PC-9 (cell line): ENCODE data around the gene CNPY2.

Experiments
- CTCF ChIP-seq: fragments of 200-600 bp; sonication (generic); conservative IDR thresholded peaks from 2 replicates; pipeline ENCODE4 v1.6.1; 2017; ENCODE audit warnings: mixed run types, antibody characterized with exemption, mild to moderate bottlenecking, moderate library complexity
- EZH2 ChIP-seq: fragments of 200-600 bp; sonication (generic); IDR thresholded peaks from 2 replicates; pipeline ENCODE4 v1.8.0; 2017; ENCODE audit warnings: antibody characterized with exemption, low read depth

- TF ChIP-seq CTCF: no peak
- TF ChIP-seq EZH2: no peak
These were observed 41.5 kb downstream of the CNPY2 start for GRCh38 chr12:56274299-56274698.
